ENCODE measurements around the gene CCDC86.
A peak's percentile ranks its signal among the peaks of the same experiment; 100 is the strongest.
"Not testable (repeated sequence)": the region's sequence is repeated elsewhere in the genome, so short reads cannot be mapped to it uniquely, and the experiment has no call there.

Gene CCDC86, protein sequence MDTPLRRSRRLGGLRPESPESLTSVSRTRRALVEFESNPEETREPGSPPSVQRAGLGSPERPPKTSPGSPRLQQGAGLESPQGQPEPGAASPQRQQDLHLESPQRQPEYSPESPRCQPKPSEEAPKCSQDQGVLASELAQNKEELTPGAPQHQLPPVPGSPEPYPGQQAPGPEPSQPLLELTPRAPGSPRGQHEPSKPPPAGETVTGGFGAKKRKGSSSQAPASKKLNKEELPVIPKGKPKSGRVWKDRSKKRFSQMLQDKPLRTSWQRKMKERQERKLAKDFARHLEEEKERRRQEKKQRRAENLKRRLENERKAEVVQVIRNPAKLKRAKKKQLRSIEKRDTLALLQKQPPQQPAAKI

DNA sequence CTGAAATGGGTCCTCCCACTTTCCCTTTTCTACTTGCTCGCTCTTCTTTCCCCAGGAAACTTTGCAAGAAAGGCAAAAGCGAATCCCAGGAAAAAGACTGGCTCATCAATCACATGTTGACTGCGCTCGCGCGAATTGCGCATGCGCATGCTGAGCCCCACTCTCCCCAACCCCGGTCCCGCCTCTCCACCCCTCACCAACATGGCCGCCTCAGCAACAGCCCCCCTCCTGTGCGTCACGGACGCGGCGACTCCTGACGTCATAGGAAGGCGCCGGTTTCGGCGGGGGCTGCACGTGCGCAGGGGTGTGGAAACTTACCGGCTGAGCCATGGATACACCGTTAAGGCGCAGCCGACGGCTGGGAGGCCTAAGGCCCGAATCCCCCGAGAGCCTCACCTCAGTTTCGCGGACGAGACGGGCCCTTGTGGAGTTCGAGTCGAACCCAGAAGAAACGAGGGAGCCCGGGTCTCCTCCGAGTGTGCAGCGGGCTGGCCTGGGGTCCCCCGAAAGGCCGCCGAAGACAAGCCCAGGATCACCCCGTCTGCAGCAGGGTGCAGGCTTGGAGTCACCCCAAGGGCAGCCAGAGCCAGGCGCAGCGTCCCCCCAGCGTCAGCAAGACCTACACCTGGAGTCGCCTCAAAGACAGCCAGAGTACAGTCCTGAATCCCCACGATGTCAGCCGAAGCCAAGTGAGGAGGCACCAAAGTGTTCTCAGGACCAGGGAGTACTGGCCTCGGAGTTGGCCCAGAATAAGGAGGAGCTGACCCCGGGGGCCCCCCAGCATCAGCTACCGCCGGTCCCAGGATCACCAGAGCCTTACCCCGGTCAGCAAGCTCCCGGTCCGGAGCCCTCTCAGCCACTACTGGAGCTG lies at the start of gene CCDC86:
Gene CCDC86, plus strand, starts transcription at position 317 of the 871 bp plus-strand sequence. Its CDS starts 12 bp downstream, at position 329.
- peak; percentile 94 for DNase-seq (ENCODE audit: low spot score)

- DNase-seq (ENCODE audit: low spot score) = no peak
Observed at GRCh38 chr11:60792521-60792920, 49.4 kb upstream of the CCDC86 start.

DNA sequence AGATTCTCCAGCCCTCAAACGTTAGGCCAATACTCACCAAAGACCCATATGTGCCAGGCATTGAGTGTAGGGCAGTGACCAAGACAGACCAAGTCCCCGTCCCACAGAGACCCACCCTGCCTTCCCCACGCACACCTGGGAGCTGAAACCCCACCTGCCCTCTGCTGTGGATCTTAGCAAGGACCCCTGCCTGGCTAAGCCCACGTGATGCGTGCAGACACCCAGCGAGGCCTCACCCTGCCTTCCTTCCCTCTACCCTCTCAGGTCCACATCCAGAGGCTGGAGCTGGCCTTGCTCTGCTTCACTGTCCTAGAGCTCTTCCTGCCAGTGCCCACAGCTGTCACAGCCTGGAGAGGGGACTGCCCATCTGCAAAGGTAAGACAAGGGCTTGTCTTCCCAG lies 46.6 kb upstream of the CCDC86 start:
- no peak for DNase-seq (ENCODE audit: low spot score)

GRCh38 chr11:60797846-60798630 lies 43.9 kb upstream of the CCDC86 start:
- no peak for DNase-seq (ENCODE audit: low spot score)

DNA sequence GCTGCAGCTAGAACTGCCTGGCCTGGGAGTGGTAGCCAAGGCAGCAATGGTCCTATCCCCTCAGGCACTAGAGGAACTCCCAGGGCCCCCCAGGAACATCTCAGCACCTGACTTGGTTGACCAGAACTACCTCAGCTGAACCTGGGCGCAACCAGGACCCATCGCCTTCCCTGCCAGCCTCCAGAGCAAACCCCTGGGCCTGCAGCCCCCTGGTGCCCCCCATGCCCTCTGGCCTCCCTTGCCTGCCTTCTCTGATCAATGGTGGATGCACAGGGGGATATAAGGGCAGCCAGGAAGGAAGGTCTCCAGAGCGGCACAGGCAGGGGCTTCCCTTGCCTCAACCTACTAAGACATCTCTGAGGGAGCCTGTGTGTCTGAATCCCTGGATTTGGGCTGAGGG lies 43.3 kb upstream of the CCDC86 start:
- DNase-seq (ENCODE audit: low spot score) = no peak

DNA sequence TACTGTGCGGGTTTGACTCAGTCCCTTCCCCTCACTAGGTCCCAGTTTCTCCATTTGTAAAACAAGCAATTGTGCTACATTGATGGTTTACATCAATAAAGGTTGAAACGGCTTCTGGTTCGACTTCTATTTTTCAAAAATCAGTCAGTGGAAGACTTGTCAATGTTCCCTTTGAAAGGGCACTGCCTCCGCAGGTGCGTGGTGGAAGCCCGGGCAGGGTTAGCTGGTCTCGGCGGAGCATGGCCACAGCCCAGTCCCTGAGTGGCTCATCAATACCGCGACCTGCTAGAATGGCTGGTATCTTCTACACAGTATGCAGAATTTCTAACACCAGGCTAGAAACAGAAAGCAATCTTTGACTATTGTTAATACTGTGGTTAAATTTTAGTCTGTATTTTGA lies 40.7 kb upstream of the CCDC86 start:
- no peak for DNase-seq (ENCODE audit: low spot score)

- DNase-seq (ENCODE audit: low spot score) = no peak
Observed at GRCh38 chr11:60803273-60803936, 38.5 kb upstream of the CCDC86 start.

DNA sequence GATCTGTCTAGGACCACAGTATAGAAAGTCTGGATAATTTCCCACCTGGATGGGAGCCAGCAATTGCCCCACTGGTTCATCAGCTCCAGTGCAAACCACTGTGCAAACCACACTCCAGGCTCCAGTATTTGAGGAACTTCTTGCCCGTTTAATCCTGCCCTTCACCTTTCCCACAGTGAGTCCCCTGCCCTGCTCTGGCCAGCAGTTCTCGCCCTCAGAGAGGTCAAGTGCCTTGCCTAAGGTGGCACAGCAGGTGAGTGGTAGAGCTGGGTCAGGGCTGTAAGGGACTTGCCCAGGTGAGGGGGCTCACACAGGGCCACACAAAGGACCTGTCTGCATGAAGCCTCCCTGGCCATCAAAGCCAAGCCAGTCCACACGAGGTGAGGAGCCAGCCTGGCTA lies 32.7 kb upstream of the CCDC86 start:
- no peak for DNase-seq (ENCODE audit: low spot score)

GRCh38 chr11:60809691-60810090 lies 32.2 kb upstream of the CCDC86 start:
- no peak for DNase-seq (ENCODE audit: low spot score)

DNA sequence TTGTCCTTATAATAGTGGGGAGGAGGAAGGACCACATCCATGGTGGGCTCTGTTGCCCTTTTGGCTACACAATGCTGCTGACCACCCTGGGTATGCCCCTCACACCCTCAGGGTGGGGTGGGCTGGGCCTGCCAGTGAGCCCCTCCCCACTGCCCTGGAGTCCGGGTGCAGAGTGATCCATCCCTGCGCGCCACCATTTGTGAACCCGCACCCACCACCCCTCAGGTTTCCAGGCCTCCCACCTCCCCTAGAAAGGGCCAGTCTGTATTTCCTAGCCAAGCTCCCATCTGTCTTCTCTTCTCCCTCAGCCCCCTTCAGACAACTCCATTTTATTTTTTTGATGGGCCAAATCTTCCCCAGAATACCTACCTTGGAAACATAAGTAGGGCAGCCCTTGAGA lies 31.8 kb upstream of the CCDC86 start:
- DNase-seq (ENCODE audit: low spot score) = no peak

DNA sequence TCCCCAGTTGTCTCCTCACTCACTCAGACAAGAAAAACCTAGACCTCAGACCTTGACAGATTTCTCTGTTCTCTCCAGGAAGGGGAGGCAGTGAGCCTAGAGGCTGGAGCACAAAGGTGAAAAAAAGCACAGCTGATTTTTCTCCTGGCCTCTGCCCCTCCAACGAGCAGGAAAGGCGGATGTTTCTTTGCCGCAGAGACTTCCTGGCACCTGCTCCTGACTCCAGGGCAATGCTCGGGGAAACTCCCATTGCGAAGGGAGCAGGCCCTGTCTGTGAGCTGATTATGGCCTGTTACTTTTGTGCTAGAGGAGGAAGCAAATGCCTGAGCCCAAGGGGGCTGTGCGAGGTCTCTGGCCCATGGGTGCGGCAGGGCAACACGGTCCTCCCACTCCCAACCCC lies 31.3 kb upstream of the CCDC86 start:
- no peak for DNase-seq (ENCODE audit: low spot score)

- no peak for DNase-seq (ENCODE audit: low spot score)
Observed at GRCh38 chr11:60813324-60813723, 28.6 kb upstream of the CCDC86 start.

GRCh38 chr11:60814112-60814511 lies 27.8 kb upstream of the CCDC86 start:
- DNase-seq (ENCODE audit: low spot score) = no peak

DNA sequence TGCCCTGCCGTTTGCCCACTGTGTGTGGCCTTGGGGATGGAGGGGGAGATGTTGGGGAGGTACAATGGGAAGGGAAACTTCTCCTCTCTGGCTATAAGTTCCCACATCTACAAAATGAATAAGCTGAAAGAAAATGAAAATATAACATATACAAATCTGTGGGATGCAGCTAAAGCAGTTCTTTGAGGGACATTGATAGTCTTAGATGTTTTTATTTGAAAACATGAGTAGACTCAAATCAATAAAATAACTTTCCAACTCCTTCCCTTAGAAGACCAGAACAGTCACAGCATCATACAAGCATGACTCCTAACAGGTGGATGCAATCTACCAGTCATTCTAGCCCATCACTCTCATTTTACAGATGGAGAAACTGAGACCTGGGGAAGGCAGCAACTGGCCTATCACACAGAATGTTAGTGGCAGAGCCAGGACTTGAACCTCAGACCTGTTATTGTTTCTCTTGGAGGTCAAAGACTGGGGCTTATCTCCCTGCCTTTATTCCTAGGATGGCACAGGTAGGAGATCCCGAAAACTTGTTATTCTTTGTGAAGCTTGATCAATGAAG lies 25.2 kb upstream of the CCDC86 start:
- no peak for DNase-seq (ENCODE audit: low spot score)

DNA sequence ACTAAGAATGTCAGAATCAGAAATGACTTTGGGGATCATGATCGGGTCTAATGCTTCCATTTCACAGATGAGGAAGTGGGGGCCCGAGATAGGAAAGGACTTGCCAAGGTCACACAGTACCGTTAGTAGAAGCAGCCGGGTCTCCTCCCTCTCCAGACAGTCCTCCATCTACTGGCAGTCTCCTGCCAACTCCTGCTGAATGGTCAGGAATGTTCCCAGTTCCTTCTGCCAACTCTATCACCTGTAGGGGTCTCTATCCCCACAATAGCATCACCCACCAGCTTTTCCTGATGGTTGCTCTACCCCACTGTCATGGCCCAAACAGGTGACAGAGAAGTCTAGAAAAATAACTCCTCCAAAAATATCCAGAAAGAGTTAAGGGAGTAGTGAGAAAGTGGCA lies 23.9 kb upstream of the CCDC86 start:
- no peak for DNase-seq (ENCODE audit: low spot score)

- no peak for DNase-seq (ENCODE audit: low spot score)
Observed at GRCh38 chr11:60821827-60822599, 19.9 kb upstream of the CCDC86 start.

GRCh38 chr11:60823745-60824306 lies 18.1 kb upstream of the CCDC86 start:
- not testable (repeated sequence) for DNase-seq (ENCODE audit: low spot score)

DNA sequence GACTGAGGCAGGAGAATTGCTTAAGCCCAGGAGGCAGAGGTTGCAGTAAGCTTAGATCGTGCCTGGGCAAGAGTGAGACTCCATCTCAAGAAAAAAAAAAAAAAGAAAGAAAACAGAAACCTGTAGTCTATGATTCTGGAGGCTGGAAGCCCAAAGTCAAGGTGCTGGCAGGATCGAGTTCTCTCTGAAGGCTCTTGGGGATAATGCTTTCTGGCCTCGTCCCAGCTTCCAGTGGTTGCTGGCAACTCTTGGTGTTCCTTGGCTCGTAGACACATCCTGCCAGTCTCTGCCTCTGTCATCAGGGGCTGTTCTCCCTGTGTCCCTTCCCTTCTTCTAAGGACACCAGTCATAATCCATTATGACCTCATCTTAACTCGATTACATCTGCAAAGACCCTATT lies 16.8 kb upstream of the CCDC86 start:
- no peak for DNase-seq (ENCODE audit: low spot score)

DNA sequence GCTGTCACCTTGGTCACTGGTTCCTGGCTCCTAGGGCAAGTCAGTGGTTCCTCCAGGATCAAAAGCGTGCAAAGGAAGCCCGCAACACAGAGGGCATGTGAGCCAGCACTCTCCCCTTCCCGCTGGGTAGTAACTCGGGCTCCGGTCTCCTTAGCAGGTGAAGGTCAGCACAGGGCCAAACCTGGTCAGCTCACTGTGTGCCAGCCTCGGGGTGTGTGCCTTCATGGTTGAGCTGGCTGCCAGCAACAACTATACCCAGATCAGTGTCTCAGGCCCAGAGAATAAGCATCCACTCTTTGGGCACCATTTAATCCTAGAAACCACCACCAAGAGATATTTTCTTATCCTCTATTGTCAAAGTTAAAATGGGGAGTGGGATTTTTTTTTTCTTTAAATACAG lies 16.1 kb upstream of the CCDC86 start:
- no peak for DNase-seq (ENCODE audit: low spot score)

- DNase-seq (ENCODE audit: low spot score) = no peak
Observed at GRCh38 chr11:60830478-60831142, 11.3 kb upstream of the CCDC86 start.

All from LoVo (cell line).